Chondrocyte (in vitro differentiated cells): ENCODE data around the gene DSTN. TPM values are rescaled to one million over a fixed set of nuclear protein-coding genes. Genes with fewer than 3 reads are reported as not detected.

ENCODE experiments used
- DNase-seq: peaks from one replicate; pipeline ENCODE4 v3.0.0; 2021; ENCODE audit warnings: mixed read lengths, low spot score
- H3K27ac Mint-ChIP-seq: one replicate; pipeline ENCODE4 v1.8.0; 2021; ENCODE audit warnings: mild to moderate bottlenecking, moderate library complexity, mixed read lengths; ENCODE audit not compliant: unreplicated experiment
- H3K27me3 Mint-ChIP-seq: 2 replicates; pipeline ENCODE4 v1.8.0; 2021; ENCODE audit warnings: low read depth, mixed read lengths
- H3K36me3 Mint-ChIP-seq: 2 replicates; pipeline ENCODE4 v1.8.0; 2021; ENCODE audit warnings: low read depth, mixed read lengths
- H3K4me1 Mint-ChIP-seq: 2 replicates; pipeline ENCODE4 v1.8.0; 2021; ENCODE audit warnings: low read depth, mild to moderate bottlenecking, mixed read lengths
- H3K4me3 Mint-ChIP-seq: one replicate; pipeline ENCODE4 v1.8.0; 2021; ENCODE audit warnings: mild to moderate bottlenecking, moderate library complexity, mixed read lengths; ENCODE audit not compliant: unreplicated experiment
- H3K9me3 Mint-ChIP-seq: 2 replicates; pipeline ENCODE4 v1.8.0; 2021; ENCODE audit warnings: low read depth, mixed read lengths
- total RNA-seq: library from RNA; stranded (reverse); gene quantifications from 3 replicates; pipeline ENCODE4 v1.2.1, GENCODE V29; 2021
- TF ChIP-seq, protein P1 (sequence below): fragments of 200-600 bp; sonication (generic); IDR thresholded peaks from 2 replicates; pipeline ENCODE4 v1.5.0; 2021; ENCODE audit warnings: antibody characterized with exemption, mild to moderate bottlenecking, moderate library complexity

The DSTN gene
- total RNA-seq, 1 donor from 2014 or later, result 1,290 TPM

DNA sequence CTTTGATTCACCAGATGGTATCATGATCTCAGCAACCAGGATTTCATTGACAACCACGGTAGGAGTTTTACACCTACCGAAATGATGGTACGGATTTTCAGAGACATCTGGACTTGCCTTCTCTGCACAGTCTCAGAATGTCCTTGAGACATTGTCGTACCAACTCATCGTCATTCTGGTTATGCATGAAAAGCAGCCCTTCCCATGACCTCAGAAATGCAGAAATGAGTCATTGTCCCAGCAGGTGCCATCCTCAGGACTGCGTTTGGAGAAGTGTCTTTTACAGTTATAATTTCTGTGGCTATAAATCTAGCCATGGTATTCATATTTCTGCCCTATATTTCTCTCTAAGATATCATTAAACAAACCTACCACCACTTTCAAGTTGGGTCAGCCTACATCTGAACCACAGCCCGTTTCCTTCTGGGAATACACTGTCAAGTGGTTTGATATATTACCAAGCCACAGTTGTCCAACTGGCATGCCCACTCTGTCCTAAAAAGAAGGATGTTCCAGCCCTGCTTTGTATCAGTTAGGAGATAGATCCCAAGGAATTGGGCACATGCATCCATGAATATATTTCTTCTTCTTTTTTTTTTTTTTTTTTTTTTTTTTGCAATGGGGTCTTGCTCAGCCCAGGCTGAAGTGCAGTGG lies 31.2 kb upstream of the DSTN start:
- DNase-seq, result no peak
- Mint-ChIP-seq H3K36me3 (no peaks in the 10 kb centered on the region), H3K27me3 (no peaks in the 10 kb centered on the region), H3K4me1 (peaks cover 69% of the 10 kb centered on the region), H3K9me3 (no peaks in the 10 kb centered on the region), H3K27ac (peak overlapping the region; percentile 59), H3K4me3 (no peak overlapping the region)
- TF ChIP-seq, protein P1, sequence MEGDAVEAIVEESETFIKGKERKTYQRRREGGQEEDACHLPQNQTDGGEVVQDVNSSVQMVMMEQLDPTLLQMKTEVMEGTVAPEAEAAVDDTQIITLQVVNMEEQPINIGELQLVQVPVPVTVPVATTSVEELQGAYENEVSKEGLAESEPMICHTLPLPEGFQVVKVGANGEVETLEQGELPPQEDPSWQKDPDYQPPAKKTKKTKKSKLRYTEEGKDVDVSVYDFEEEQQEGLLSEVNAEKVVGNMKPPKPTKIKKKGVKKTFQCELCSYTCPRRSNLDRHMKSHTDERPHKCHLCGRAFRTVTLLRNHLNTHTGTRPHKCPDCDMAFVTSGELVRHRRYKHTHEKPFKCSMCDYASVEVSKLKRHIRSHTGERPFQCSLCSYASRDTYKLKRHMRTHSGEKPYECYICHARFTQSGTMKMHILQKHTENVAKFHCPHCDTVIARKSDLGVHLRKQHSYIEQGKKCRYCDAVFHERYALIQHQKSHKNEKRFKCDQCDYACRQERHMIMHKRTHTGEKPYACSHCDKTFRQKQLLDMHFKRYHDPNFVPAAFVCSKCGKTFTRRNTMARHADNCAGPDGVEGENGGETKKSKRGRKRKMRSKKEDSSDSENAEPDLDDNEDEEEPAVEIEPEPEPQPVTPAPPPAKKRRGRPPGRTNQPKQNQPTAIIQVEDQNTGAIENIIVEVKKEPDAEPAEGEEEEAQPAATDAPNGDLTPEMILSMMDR, result no peak

DNA sequence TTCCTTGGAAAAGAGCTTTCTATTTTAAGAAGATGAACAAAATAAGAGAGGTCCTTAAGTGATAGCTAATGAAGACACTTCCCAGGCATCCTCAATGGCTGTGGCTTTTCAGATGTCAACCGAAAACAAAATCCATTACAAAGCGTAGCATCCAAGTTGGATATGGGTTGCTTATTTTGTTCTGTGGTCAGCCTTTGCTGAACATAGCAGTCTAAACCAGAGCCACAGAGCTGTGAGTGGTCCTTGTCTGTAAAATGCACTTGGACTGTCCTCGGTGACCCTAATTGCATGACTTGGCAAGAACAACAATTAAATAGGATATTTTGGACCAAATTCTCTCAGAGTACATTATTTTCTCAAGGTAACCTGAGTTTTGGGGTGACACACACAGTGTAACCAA lies 28.3 kb upstream of the DSTN start:
- no peaks in the 10 kb centered on the region for H3K36me3 Mint-ChIP-seq
- no peak for DNase-seq
- peak overlapping the region; percentile 93 for H3K27ac Mint-ChIP-seq

DNA sequence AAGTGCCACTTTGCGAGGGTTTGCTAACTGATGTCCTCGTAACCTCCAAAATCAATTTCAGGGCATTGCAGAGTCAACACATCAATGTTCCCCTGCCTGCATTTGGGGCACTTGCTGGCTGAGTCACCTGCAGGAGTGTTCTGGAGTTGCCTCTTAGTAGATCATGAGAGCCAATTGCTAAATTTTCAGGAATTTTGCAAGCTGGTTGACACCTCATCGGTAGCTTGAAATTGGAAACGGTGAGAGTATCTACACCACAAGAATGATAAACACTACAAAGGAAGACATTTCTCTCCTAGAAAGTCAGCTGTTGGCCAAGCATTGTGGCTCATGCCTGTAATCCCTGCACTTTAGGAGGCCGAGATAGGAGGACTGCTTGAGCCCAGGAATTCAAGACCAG lies 27.9 kb upstream of the DSTN start:
- H3K9me3 Mint-ChIP-seq, result no peaks in the 10 kb centered on the region
- H3K27me3 Mint-ChIP-seq, result no peaks in the 10 kb centered on the region
- peak overlapping the region; percentile 93 for H3K27ac Mint-ChIP-seq
- H3K4me3 Mint-ChIP-seq, result no peak overlapping the region
- H3K36me3 Mint-ChIP-seq, result no peaks in the 10 kb centered on the region
- no peak for DNase-seq
- H3K4me1 Mint-ChIP-seq, result peaks cover 80% of the 10 kb centered on the region
- TF ChIP-seq, protein P1, result no peak

More for the DNA sequence above, 28.3 kb upstream of the DSTN start:
- Mint-ChIP-seq H3K9me3 (no peaks in the 10 kb centered on the region), H3K4me3 (no peak overlapping the region), H3K27me3 (no peaks in the 10 kb centered on the region), H3K4me1 (peaks cover 84% of the 10 kb centered on the region)
- TF ChIP-seq, protein P1, result no peak

- Mint-ChIP-seq H3K36me3 (no peaks in the 10 kb centered on the region), H3K27ac (peak overlapping the region; percentile 93), H3K9me3 (no peaks in the 10 kb centered on the region), H3K4me3 (no peak overlapping the region), H3K27me3 (no peaks in the 10 kb centered on the region), H3K4me1 (peaks cover 79% of the 10 kb centered on the region)
- no peak for DNase-seq
- TF ChIP-seq, protein P1, result no peak
Observed at GRCh38 chr20:17542481-17542880, 27.4 kb upstream of the DSTN start.

DNA sequence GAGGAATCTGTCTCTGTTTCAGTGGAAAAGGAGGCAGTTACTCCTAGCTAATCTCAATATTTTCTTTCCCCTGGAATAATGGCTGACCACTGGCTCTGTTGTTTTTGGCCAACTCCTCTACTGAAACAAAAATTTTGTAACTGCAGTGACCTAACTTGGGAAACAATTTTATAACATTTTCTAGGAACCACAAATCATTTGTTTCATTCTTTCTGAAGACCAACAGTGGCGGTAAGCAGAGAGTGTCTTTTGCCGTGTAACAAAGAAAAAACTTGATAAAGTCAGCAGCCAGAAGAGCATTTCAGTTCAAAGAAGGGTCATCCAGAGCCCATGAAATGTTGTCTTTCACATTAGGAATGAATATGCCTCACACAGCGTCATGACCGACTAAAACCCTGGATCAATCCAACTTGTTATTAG lies 26.9 kb upstream of the DSTN start:
- TF ChIP-seq, protein P1, result no peak
- Mint-ChIP-seq H3K27me3 (no peaks in the 10 kb centered on the region), H3K4me1 (peaks cover 76% of the 10 kb centered on the region), H3K4me3 (peak overlapping the region; percentile 31), H3K9me3 (no peaks in the 10 kb centered on the region), H3K36me3 (no peaks in the 10 kb centered on the region), H3K27ac (peak overlapping the region; percentile 93)
- DNase-seq, result no peak
